Mucosa of descending colon (tissue), 3 donors: ENCODE measurements around the gene LMCD1. TPM values are rescaled to one million over a fixed set of nuclear protein-coding genes. Genes with fewer than 3 reads are reported as not detected.

Experiments used
- ATAC-seq: fragments of 200-7000 bp; cut with Tn5 transposase; one replicate; pipeline ENCODE4 v1.9.1; 2020; ENCODE audit warnings: mild to moderate bottlenecking, moderate library complexity
- DNase-seq, 3 donors: peaks; one replicate each; pipeline ENCODE4 v3.0.0-alpha.2; 2020
- H3K36me3 ChIP-seq: fragments of 200-600 bp; one replicate; pipeline ENCODE4 v1.8.0; 2021; ENCODE audit warnings: low read depth, mild to moderate bottlenecking
- H3K4me1 ChIP-seq: fragments of 200-600 bp; one replicate; pipeline ENCODE4 v1.8.0; 2021; ENCODE audit warnings: low read depth, mild to moderate bottlenecking
- H3K4me3 ChIP-seq: fragments of 200-600 bp; one replicate; pipeline ENCODE4 v1.8.0; 2021; ENCODE audit warnings: mild to moderate bottlenecking
- H3K9me3 ChIP-seq: fragments of 200-600 bp; one replicate; pipeline ENCODE4 v1.8.0; 2021; ENCODE audit warnings: mild to moderate bottlenecking
- intact Hi-C, 2 donors: fragments of 100-400 bp; cut with DNase I in 1 of 2; cut with micrococcal nuclease in 1 of 2; formaldehyde crosslinking; loops; one replicate each; pipeline versions ENCODE4 v1.11.0 to v1.11.1; 2022; cut with DNase I, micrococcal nuclease
- total RNA-seq, 3 donors: library from RNA; stranded (reverse); fragmentation: NEBNext Ultra II Directional in 2 of 3; extraction: Animal tissue kit (Norgen Biotek cat#: 25700) in 2 of 3; gene quantifications; one replicate each; pipeline versions ENCODE4 v1.2.1 to v1.2.4, GENCODE V29; 2021 to 2023
- TF ChIP-seq, protein P1 (sequence below): fragments of 200-600 bp; IDR thresholded peaks from one replicate; pipeline ENCODE4 v1.8.0; 2022; ENCODE audit warnings: antibody characterized with exemption, mild to moderate bottlenecking
- donor health status: DM: no; HTN: no; CAD: no; lungs with moderate emphysema.
- donor health status: DM: no; HTN: no; CAD: no.
- donor health status: DM: no; HTN: yes; CAD: no.

LMCD1 gene
- total RNA-seq, 3 donors from 2014 or later = 5.1 to 9.7 (median 7.2) TPM

DNA sequence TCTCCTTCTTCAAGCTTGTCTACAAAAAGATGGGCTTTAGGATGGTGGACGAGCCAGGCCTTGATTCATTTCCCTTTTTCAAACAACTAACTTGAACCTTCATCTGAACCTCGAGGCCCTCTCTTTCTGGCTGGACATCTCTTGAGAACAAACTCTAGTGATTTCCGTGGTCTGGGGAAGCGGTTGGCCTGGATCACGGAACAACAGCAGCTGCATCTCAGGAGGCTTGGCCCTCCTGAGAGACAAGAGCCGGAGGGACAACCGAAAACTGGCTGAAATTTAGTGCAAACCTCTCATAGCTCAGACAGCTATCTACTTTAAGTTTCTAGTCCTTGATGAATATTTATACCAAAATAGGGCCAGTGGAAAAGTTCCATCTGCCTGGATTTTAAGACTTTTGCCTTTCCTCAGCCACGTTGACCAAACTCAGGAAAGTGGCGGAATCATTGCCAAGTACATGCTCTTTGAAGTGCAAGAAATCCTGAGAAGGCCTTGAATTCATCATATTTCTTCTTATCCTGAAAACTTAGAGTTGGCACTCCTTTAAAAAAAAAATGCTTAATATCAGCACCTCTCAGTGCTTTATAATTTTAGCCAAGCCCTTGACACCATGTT is 14.5 kb downstream of the LMCD1 start:
- DNase-seq (no peak), ATAC-seq (no peak)
- intact Hi-C loops = no loop called here
- H3K4me3 ChIP-seq = no peak overlapping the region
- H3K36me3 ChIP-seq = no peaks in the 10 kb centered on the region
- no peaks in the 10 kb centered on the region for H3K9me3 ChIP-seq
- TF ChIP-seq, protein P1, sequence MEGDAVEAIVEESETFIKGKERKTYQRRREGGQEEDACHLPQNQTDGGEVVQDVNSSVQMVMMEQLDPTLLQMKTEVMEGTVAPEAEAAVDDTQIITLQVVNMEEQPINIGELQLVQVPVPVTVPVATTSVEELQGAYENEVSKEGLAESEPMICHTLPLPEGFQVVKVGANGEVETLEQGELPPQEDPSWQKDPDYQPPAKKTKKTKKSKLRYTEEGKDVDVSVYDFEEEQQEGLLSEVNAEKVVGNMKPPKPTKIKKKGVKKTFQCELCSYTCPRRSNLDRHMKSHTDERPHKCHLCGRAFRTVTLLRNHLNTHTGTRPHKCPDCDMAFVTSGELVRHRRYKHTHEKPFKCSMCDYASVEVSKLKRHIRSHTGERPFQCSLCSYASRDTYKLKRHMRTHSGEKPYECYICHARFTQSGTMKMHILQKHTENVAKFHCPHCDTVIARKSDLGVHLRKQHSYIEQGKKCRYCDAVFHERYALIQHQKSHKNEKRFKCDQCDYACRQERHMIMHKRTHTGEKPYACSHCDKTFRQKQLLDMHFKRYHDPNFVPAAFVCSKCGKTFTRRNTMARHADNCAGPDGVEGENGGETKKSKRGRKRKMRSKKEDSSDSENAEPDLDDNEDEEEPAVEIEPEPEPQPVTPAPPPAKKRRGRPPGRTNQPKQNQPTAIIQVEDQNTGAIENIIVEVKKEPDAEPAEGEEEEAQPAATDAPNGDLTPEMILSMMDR = no peak
- H3K4me1 ChIP-seq = no peaks in the 10 kb centered on the region

DNA sequence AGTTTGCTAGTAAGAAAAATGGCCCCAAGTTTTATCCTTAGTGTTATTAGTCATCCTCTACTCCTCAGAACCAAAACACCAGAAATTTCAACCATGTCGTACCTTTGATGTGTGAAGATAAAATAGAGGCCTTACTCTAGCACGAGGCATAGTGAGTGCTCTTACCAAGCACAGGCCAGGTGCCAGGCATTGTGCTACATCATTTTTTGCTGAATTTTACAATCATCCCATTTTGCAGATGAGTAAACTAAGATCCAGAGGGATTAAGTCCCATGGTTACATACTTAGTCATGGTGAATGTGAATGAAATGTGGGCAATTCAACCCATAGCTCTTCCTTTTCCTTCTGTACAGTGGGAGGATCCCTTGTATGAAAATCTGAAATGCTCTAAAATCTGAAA is 15.2 kb downstream of the LMCD1 start:
- TF ChIP-seq, protein P1 = no peak
- Histone ChIP-seq H3K9me3 (no peaks in the 10 kb centered on the region), H3K4me1 (no peaks in the 10 kb centered on the region), H3K4me3 (no peak overlapping the region), H3K36me3 (no peaks in the 10 kb centered on the region)
- ATAC-seq (no peak), DNase-seq (no peak)
- intact Hi-C loops = no loop called here

DNA sequence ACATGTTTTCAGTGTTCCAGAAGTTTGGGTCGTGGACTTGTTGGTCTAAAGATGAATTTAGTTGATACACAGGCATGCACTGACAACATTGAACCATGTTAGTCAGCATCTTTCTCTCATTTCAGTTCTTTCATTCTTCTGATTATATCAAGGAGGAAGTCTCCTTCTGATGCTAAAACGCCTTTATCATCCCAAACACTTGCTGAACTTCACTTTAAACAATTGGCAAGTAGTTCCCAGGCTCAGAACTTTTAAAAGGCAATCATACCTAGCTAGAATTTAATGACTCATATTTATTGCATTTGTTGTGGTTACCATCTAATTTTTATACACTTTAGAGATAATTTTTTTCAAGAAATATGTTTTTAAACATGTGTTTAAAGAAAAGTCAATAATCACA is 15.9 kb downstream of the LMCD1 start:
- TF ChIP-seq, protein P1 = no peak
- intact Hi-C loops = no loop called here
- Histone ChIP-seq H3K36me3 (no peaks in the 10 kb centered on the region), H3K4me3 (no peak overlapping the region), H3K9me3 (no peaks in the 10 kb centered on the region), H3K4me1 (no peaks in the 10 kb centered on the region)
- no peak for ATAC-seq
- DNase-seq = no peak

DNA sequence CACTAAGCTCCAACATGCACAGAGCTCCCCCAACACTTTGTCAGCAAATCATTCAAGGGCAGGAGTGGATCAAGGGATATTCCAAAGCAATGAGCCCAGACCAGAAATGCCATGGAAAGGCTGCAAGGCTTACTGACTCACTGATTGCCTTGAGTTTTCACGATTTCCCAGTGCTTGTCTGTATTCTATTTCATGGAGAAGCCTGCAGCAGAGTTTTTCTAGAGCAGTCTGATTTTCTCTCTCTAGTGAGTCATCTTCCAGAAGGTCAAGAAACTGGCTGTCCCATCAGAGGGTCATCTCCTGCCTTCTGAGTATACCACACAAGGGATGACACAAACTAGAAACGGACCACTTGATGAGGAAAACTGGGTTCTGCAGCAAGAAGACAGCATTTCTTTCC is 16.5 kb downstream of the LMCD1 start:
- TF ChIP-seq, protein P1 = no peak
- DNase-seq (no peak), ATAC-seq (no peak)
- no peak overlapping the region for H3K4me3 ChIP-seq
- no peaks in the 10 kb centered on the region for H3K4me1 ChIP-seq
- H3K36me3 ChIP-seq = no peaks in the 10 kb centered on the region
- no peaks in the 10 kb centered on the region for H3K9me3 ChIP-seq
- intact Hi-C loops = no loop called here

DNA sequence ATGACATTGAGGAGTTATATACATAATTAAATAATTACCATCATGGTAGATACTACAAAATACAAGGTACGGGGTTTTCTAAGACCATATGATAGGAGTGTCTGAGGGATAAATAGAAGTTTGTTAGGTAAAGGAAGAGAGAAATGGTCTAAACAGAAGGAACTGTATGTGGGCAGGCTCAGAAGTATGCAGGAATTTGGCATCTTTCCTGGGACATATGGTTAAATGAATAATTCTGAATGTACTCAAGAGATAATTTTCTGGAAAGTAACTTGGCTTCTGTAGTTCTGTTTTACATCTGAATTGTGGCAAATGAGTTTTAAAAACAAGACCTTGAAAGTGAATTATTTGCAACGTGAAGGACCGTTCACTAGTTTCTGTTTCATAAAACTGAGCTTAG is 17.5 kb downstream of the LMCD1 start:
- H3K4me1 ChIP-seq = no peaks in the 10 kb centered on the region
- TF ChIP-seq, protein P1 = no peak

More for the DNA sequence above, 17.5 kb downstream of the LMCD1 start:
- no peaks in the 10 kb centered on the region for H3K9me3 ChIP-seq
- no peak overlapping the region for H3K4me3 ChIP-seq
- H3K36me3 ChIP-seq = no peaks in the 10 kb centered on the region
- no peak for ATAC-seq
- DNase-seq = no peak
- intact Hi-C loops = no loop called here
